Tibial artery (tissue), 4 donors: ENCODE results near the gene SYNPR.

Experiments used
- DNase-seq, 2 donors: peaks; one replicate each; pipeline ENCODE4 v3.0.0-alpha.2; 2019
- H3K27ac ChIP-seq, 2 donors: fragments of 200-600 bp; sonication (generic) in 1 of 2; 1 replicate in 1 of 2; 2 replicates in 1 of 2; pipeline ENCODE4 v1.5.1; 2018 to 2019; ENCODE audit warnings: mild to moderate bottlenecking in 1 of 2
- H3K27me3 ChIP-seq, 2 donors: fragments of 200-600 bp; sonication (generic) in 1 of 2; one replicate each; pipeline versions ENCODE4 v1.5.1 to v1.6.0; 2016 to 2019
- H3K36me3 ChIP-seq, 3 donors: fragments of 200-600 bp; sonication (generic) in 2 of 3; one replicate each; pipeline ENCODE4 v1.5.1; 2016 to 2019; ENCODE audit warnings: mild to moderate bottlenecking in 2 of 3
- H3K4me1 ChIP-seq, 4 donors: fragments of 200-600 bp; sonication (generic) in 2 of 4; 1 replicate in 3 of 4; 2 replicates in 1 of 4; pipeline ENCODE4 v1.5.1; 2016 to 2019
- H3K4me3 ChIP-seq, 2 donors: fragments of 200-600 bp; sonication (generic) in 1 of 2; 1 replicate in 1 of 2; 2 replicates in 1 of 2; pipeline ENCODE4 v1.5.1; 2018 to 2019; ENCODE audit warnings: mild to moderate bottlenecking in 2 of 2
- H3K9me3 ChIP-seq, 3 donors: fragments of 200-600 bp; sonication (generic) in 1 of 3; one replicate each; pipeline ENCODE4 v1.5.1; 2016 to 2019
- CTCF ChIP-seq, 2 experiments: fragments of 200-600 bp in 1 of 2; fragments of 450-650 bp in 1 of 2; IDR thresholded peaks; one replicate each; pipeline ENCODE4 v1.5.1; 2017 to 2019; ENCODE audit warnings: antibody characterized with exemption in 2 of 2, mild to moderate bottlenecking in 1 of 2, moderate library complexity in 1 of 2
- intact Hi-C: fragments of 100-400 bp; cut with DNase I; formaldehyde crosslinking; loops from one replicate; pipeline ENCODE4 v1.15.0; 2023; ENCODE audit warnings: low total_unique reads

The SYNPR gene

GRCh38 chr3:63655519-63655918 is 377.4 kb downstream of the SYNPR start:
- TF ChIP-seq CTCF (IDR thresholded peaks at IDR 0.05) = no peak
- Histone ChIP-seq H3K4me1 (peaks cover 0 to 10% (median 0%) of the 10 kb centered on the region in 4 donors), H3K27me3 (no peaks in the 10 kb centered on the region), H3K9me3 (no peaks in the 10 kb centered on the region), H3K36me3 (no peaks in the 10 kb centered on the region), H3K27ac (no peak overlapping the region), H3K4me3 (no peak overlapping the region)
- intact Hi-C loops = no loop called here
- no peak for DNase-seq

GRCh38 chr3:63656786-63657185 is 378.7 kb downstream of the SYNPR start:
- no peak for TF ChIP-seq CTCF (IDR thresholded peaks at IDR 0.05)
- intact Hi-C loops = no loop called here

GRCh38 chr3:63661242-63661641 is 383.1 kb downstream of the SYNPR start:
- no peak for TF ChIP-seq CTCF (IDR thresholded peaks at IDR 0.05)
- intact Hi-C loops = no loop called here
- Histone ChIP-seq H3K4me1 (no peaks in the 10 kb centered on the region), H3K4me3 (no peak overlapping the region), H3K27ac (no peak overlapping the region), H3K27me3 (no peaks in the 10 kb centered on the region), H3K36me3 (no peaks in the 10 kb centered on the region), H3K9me3 (no peaks in the 10 kb centered on the region)
- DNase-seq = no peak

More at GRCh38 chr3:63656786-63657185, 378.7 kb downstream of the SYNPR start:
- Histone ChIP-seq H3K9me3 (no peaks in the 10 kb centered on the region), H3K4me1 (peaks cover 0 to 10% (median 0%) of the 10 kb centered on the region in 4 donors), H3K36me3 (no peaks in the 10 kb centered on the region), H3K4me3 (no peak overlapping the region), H3K27ac (no peak overlapping the region), H3K27me3 (no peaks in the 10 kb centered on the region)
- no peak for DNase-seq

GRCh38 chr3:63662011-63662410 is 383.9 kb downstream of the SYNPR start:
- H3K27me3 ChIP-seq = no peaks in the 10 kb centered on the region
- no peak for TF ChIP-seq CTCF (IDR thresholded peaks at IDR 0.05)
- intact Hi-C loops = no loop called here

GRCh38 chr3:63662500-63662899 is 384.4 kb downstream of the SYNPR start:
- no peaks in the 10 kb centered on the region for H3K9me3 ChIP-seq
- no peak overlapping the region for H3K27ac ChIP-seq
- no peak for DNase-seq
- H3K4me1 ChIP-seq = no peaks in the 10 kb centered on the region
- no peak for TF ChIP-seq CTCF (IDR thresholded peaks at IDR 0.05)
- H3K27me3 ChIP-seq = no peaks in the 10 kb centered on the region
- no peaks in the 10 kb centered on the region for H3K36me3 ChIP-seq
- no peak overlapping the region for H3K4me3 ChIP-seq
- intact Hi-C loops = no loop called here

More at GRCh38 chr3:63662011-63662410, 383.9 kb downstream of the SYNPR start:
- H3K9me3 ChIP-seq = no peaks in the 10 kb centered on the region
- no peak for DNase-seq
- no peaks in the 10 kb centered on the region for H3K4me1 ChIP-seq
- H3K27ac ChIP-seq = no peak overlapping the region
- H3K36me3 ChIP-seq = no peaks in the 10 kb centered on the region
- H3K4me3 ChIP-seq = no peak overlapping the region
